Measurements from ENCODE around the gene PPP1R18.

PPP1R18 gene

GRCh38 chr6:30689985-30690384 lies 3.5 kb upstream of the PPP1R18 start:
- H2AK5ac ChIP-seq (ENCODE audit: low read depth, low read length), result peak overlapping the region; percentile 41
- no peak overlapping the region for H4K8ac ChIP-seq (ENCODE audit: low read depth, low read length)
- H3K27me3 ChIP-seq (ENCODE audit: control insufficient read depth in 3 of 3, insufficient read depth in 3 of 3, low read depth in 1 of 3, low read length in 3 of 3), result no peaks in the 10 kb centered on the region
- peaks cover 32 to 40% of the 10 kb centered on the region in 2 donors for H3K4me1 ChIP-seq (ENCODE audit: control insufficient read depth in 2 of 2, insufficient read depth in 1 of 2, low read depth in 1 of 2, low read length in 2 of 2)
- H3K36me3 ChIP-seq (replicated peaks in 1 of 2; ENCODE audit: control insufficient read depth in 2 of 2, insufficient read depth in 2 of 2, low read length in 2 of 2), result peaks cover 2 to 25% of the 10 kb centered on the region in 2 donors
- H4K91ac ChIP-seq (ENCODE audit: low read depth, low read length, poor library complexity), result no peak overlapping the region
- no peak overlapping the region for H2BK120ac ChIP-seq (ENCODE audit: low read depth, low read length)
- DNase-seq (ENCODE audit: low spot score), result no peak
- H3K4ac ChIP-seq (ENCODE audit: low read length), result peak overlapping the region; percentile 27
- H2BK12ac ChIP-seq (ENCODE audit: low read length), result no peak overlapping the region
- H3K4me2 ChIP-seq (ENCODE audit: insufficient read depth, low read length, poor library complexity, severe bottlenecking), result peak overlapping the region; percentile 73
- H3K18ac ChIP-seq (ENCODE audit: low read length), result peak overlapping the region; percentile 39
- H3K9me3 ChIP-seq (replicated peaks in 1 of 2; ENCODE audit: control insufficient read depth in 2 of 2, insufficient read depth in 1 of 2, low read depth in 1 of 2, low read length in 2 of 2), result no peaks in the 10 kb centered on the region
- H2BK15ac ChIP-seq (ENCODE audit: low read length), result no peak overlapping the region
- peak overlapping the region; percentile 49 for H3K14ac ChIP-seq (ENCODE audit: low read length)
- no peak overlapping the region for H3K23ac ChIP-seq (ENCODE audit: low read depth, low read length, poor library complexity)
- peak overlapping the region; percentile 98 for H2AFZ ChIP-seq (ENCODE audit: low read length)
- WGBS, 2 donors (ENCODE audit: extremely low coverage in 2 of 2, insufficient read length in 2 of 2, insufficient replicate concordance in 1 of 2), result no CpG with 5 or more reads among the region's 4 CpGs
- peak overlapping the region; percentile 88 to 97 for H3K4me3 ChIP-seq (ENCODE audit: low read length in 2 of 2)
- H3K79me1 ChIP-seq (ENCODE audit: low read depth, low read length), result peaks cover 9% of the 10 kb centered on the region
- peak overlapping the region; percentile 75 for H3K9ac ChIP-seq (ENCODE audit: low read depth, low read length, poor library complexity)
- peak overlapping the region; percentile 99 for H3K27ac ChIP-seq (replicated peaks; ENCODE audit: low read length)
- peak overlapping the region; percentile 50 for H2BK5ac ChIP-seq (ENCODE audit: low read length)

- Histone ChIP-seq H3K4me3 (ENCODE audit: low read length in 2 of 2) (peak overlapping the region in 1 of 2 donors; percentile 97), H3K18ac (ENCODE audit: low read length) (peak overlapping the region; percentile 32), H3K23ac (ENCODE audit: low read depth, low read length, poor library complexity) (no peak overlapping the region), H3K9me3 (replicated peaks in 1 of 2; ENCODE audit: control insufficient read depth in 2 of 2, insufficient read depth in 1 of 2, low read depth in 1 of 2, low read length in 2 of 2) (no peaks in the 10 kb centered on the region), H3K4me1 (ENCODE audit: control insufficient read depth in 2 of 2, insufficient read depth in 1 of 2, low read depth in 1 of 2, low read length in 2 of 2) (peaks cover 37 to 45% of the 10 kb centered on the region in 2 donors), H3K14ac (ENCODE audit: low read length) (no peak overlapping the region), H3K27me3 (ENCODE audit: control insufficient read depth in 3 of 3, insufficient read depth in 3 of 3, low read depth in 1 of 3, low read length in 3 of 3) (no peaks in the 10 kb centered on the region), H3K36me3 (replicated peaks in 1 of 2; ENCODE audit: control insufficient read depth in 2 of 2, insufficient read depth in 2 of 2, low read length in 2 of 2) (peaks cover 2 to 29% of the 10 kb centered on the region in 2 donors), H2BK15ac (ENCODE audit: low read length) (peak overlapping the region; percentile 41), H4K8ac (ENCODE audit: low read depth, low read length) (no peak overlapping the region), H3K4me2 (ENCODE audit: insufficient read depth, low read length, poor library complexity, severe bottlenecking) (no peak overlapping the region), H3K4ac (ENCODE audit: low read length) (no peak overlapping the region), H2BK12ac (ENCODE audit: low read length) (peak overlapping the region; percentile 18), H2BK5ac (ENCODE audit: low read length) (no peak overlapping the region), H2AFZ (ENCODE audit: low read length) (no peak overlapping the region), H4K91ac (ENCODE audit: low read depth, low read length, poor library complexity) (no peak overlapping the region), H3K79me1 (ENCODE audit: low read depth, low read length) (peaks cover 9% of the 10 kb centered on the region), H2AK5ac (ENCODE audit: low read depth, low read length) (peak overlapping the region; percentile 91), H3K27ac (replicated peaks; ENCODE audit: low read length) (no peak overlapping the region), H2BK120ac (ENCODE audit: low read depth, low read length) (no peak overlapping the region), H3K9ac (ENCODE audit: low read depth, low read length, poor library complexity) (no peak overlapping the region)
- WGBS, 2 donors (ENCODE audit: extremely low coverage in 2 of 2, insufficient read length in 2 of 2, insufficient replicate concordance in 1 of 2), result no CpG with 5 or more reads among the region's 11 CpGs
- no peak for DNase-seq (ENCODE audit: low spot score)
Observed at GRCh38 chr6:30689022-30689865, 2.8 kb upstream of the PPP1R18 start.

DNA sequence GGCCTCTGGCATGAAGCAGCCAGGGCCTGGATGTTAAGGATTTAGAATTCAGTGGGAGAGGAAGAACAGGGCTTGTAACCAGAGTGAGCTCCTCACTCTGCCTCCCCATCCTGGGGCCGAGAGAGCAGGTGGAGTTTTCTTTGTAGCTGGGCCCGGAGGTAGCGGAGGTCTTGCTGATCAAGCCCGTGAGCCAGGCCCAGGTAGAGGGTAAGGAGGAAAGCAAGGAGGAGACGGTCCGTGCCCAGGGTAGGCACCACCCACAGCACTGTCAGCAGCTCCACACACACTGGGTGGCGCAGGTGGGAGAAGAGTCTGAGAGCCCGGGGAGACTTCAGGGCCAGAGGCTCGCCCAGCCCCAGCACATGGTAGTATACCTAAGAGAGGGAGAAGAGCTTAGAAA lies 2.1 kb upstream of the PPP1R18 start:
- Histone ChIP-seq H4K91ac (ENCODE audit: low read depth, low read length, poor library complexity) (no peak overlapping the region), H3K4me1 (ENCODE audit: control insufficient read depth in 2 of 2, insufficient read depth in 1 of 2, low read depth in 1 of 2, low read length in 2 of 2) (peaks cover 42 to 50% of the 10 kb centered on the region in 2 donors), H4K8ac (ENCODE audit: low read depth, low read length) (no peak overlapping the region), H3K18ac (ENCODE audit: low read length) (no peak overlapping the region), H3K14ac (ENCODE audit: low read length) (no peak overlapping the region), H2AK5ac (ENCODE audit: low read depth, low read length) (peak overlapping the region; percentile 91), H2AFZ (ENCODE audit: low read length) (no peak overlapping the region), H2BK15ac (ENCODE audit: low read length) (peak overlapping the region; percentile 41), H3K27ac (replicated peaks; ENCODE audit: low read length) (no peak overlapping the region), H3K23ac (ENCODE audit: low read depth, low read length, poor library complexity) (no peak overlapping the region), H3K4me2 (ENCODE audit: insufficient read depth, low read length, poor library complexity, severe bottlenecking) (no peak overlapping the region), H3K4ac (ENCODE audit: low read length) (no peak overlapping the region), H3K79me1 (ENCODE audit: low read depth, low read length) (peaks cover 9% of the 10 kb centered on the region), H2BK5ac (ENCODE audit: low read length) (peak overlapping the region; percentile 49), H3K27me3 (ENCODE audit: control insufficient read depth in 3 of 3, insufficient read depth in 3 of 3, low read depth in 1 of 3, low read length in 3 of 3) (no peaks in the 10 kb centered on the region), H3K9ac (ENCODE audit: low read depth, low read length, poor library complexity) (no peak overlapping the region), H2BK12ac (ENCODE audit: low read length) (no peak overlapping the region), H3K4me3 (ENCODE audit: low read length in 2 of 2) (peak overlapping the region in 1 of 2 donors; percentile 97), H2BK120ac (ENCODE audit: low read depth, low read length) (no peak overlapping the region), H3K36me3 (replicated peaks in 1 of 2; ENCODE audit: control insufficient read depth in 2 of 2, insufficient read depth in 2 of 2, low read length in 2 of 2) (peaks cover 2 to 29% of the 10 kb centered on the region in 2 donors), H3K9me3 (replicated peaks in 1 of 2; ENCODE audit: control insufficient read depth in 2 of 2, insufficient read depth in 1 of 2, low read depth in 1 of 2, low read length in 2 of 2) (no peaks in the 10 kb centered on the region)
- WGBS, 2 donors (ENCODE audit: extremely low coverage in 2 of 2, insufficient read length in 2 of 2, insufficient replicate concordance in 1 of 2), result no CpG with 5 or more reads among the region's 9 CpGs
- DNase-seq (ENCODE audit: low spot score), result no peak

- no peak for DNase-seq (ENCODE audit: low spot score)
- Histone ChIP-seq H3K4me3 (ENCODE audit: low read length in 2 of 2) (peak overlapping the region; percentile 83 to 91), H4K8ac (ENCODE audit: low read depth, low read length) (peak overlapping the region; percentile 9), H3K79me1 (ENCODE audit: low read depth, low read length) (peaks cover 9% of the 10 kb centered on the region), H2BK5ac (ENCODE audit: low read length) (peak overlapping the region; percentile 49), H2BK15ac (ENCODE audit: low read length) (peak overlapping the region; percentile 9), H3K23ac (ENCODE audit: low read depth, low read length, poor library complexity) (peak overlapping the region; percentile 95), H3K27ac (replicated peaks; ENCODE audit: low read length) (peak overlapping the region; percentile 93), H3K36me3 (replicated peaks in 1 of 2; ENCODE audit: control insufficient read depth in 2 of 2, insufficient read depth in 2 of 2, low read length in 2 of 2) (peaks cover 2 to 32% of the 10 kb centered on the region in 2 donors), H3K9me3 (replicated peaks in 1 of 2; ENCODE audit: control insufficient read depth in 2 of 2, insufficient read depth in 1 of 2, low read depth in 1 of 2, low read length in 2 of 2) (no peaks in the 10 kb centered on the region), H3K14ac (ENCODE audit: low read length) (peak overlapping the region; percentile 72), H2BK12ac (ENCODE audit: low read length) (peak overlapping the region; percentile 44), H2AK5ac (ENCODE audit: low read depth, low read length) (peak overlapping the region; percentile 27), H3K9ac (ENCODE audit: low read depth, low read length, poor library complexity) (peak overlapping the region; percentile 94), H3K4me1 (ENCODE audit: control insufficient read depth in 2 of 2, insufficient read depth in 1 of 2, low read depth in 1 of 2, low read length in 2 of 2) (peaks cover 48 to 57% of the 10 kb centered on the region in 2 donors), H4K91ac (ENCODE audit: low read depth, low read length, poor library complexity) (no peak overlapping the region), H3K4me2 (ENCODE audit: insufficient read depth, low read length, poor library complexity, severe bottlenecking) (peak overlapping the region; percentile 64), H3K27me3 (ENCODE audit: control insufficient read depth in 3 of 3, insufficient read depth in 3 of 3, low read depth in 1 of 3, low read length in 3 of 3) (no peaks in the 10 kb centered on the region), H2BK120ac (ENCODE audit: low read depth, low read length) (peak overlapping the region; percentile 7), H3K4ac (ENCODE audit: low read length) (no peak overlapping the region), H3K18ac (ENCODE audit: low read length) (peak overlapping the region; percentile 96), H2AFZ (ENCODE audit: low read length) (peak overlapping the region; percentile 87)
- WGBS, 2 donors (ENCODE audit: extremely low coverage in 2 of 2, insufficient read length in 2 of 2, insufficient replicate concordance in 1 of 2), result no CpG with 5 or more reads among the region's 22 CpGs
Observed at GRCh38 chr6:30687659-30688431, 1.4 kb upstream of the PPP1R18 start.
